ENCODE data around the gene ZNF124.

The ZNF124 gene

GRCh38 chr1:247189981-247190798 is 18.4 kb upstream of the ZNF124 start:
- no peak overlapping the region for H3K4me3 ChIP-seq (ENCODE audit: low read length)
- TF ChIP-seq CTCF (IDR thresholded peaks at IDR 0.05; ENCODE audit: insufficient read depth, low read depth, low read length, missing control alignments): no peak

GRCh38 chr1:247185667-247186066 is 13.8 kb upstream of the ZNF124 start:
- DNase-seq (ENCODE audit: low read depth): no peak
- H3K4me3 ChIP-seq (ENCODE audit: low read length): no peak overlapping the region
- TF ChIP-seq CTCF (IDR thresholded peaks at IDR 0.05; ENCODE audit: insufficient read depth, low read depth, low read length, missing control alignments): no peak

More at GRCh38 chr1:247189981-247190798, 18.4 kb upstream of the ZNF124 start:
- DNase-seq (ENCODE audit: low read depth): no peak

- no peak for TF ChIP-seq CTCF (IDR thresholded peaks at IDR 0.05; ENCODE audit: insufficient read depth, low read depth, low read length, missing control alignments)
- no peak for DNase-seq (ENCODE audit: low read depth)
- no peak overlapping the region for H3K4me3 ChIP-seq (ENCODE audit: low read length)
Measured at GRCh38 chr1:247184254-247184653, 12.4 kb upstream of the ZNF124 start.

- TF ChIP-seq CTCF (IDR thresholded peaks at IDR 0.05; ENCODE audit: insufficient read depth, low read depth, low read length, missing control alignments): no peak
- H3K4me3 ChIP-seq (ENCODE audit: low read length): no peak overlapping the region
- DNase-seq (ENCODE audit: low read depth): no peak
Measured at GRCh38 chr1:247182994-247183393, 11.2 kb upstream of the ZNF124 start.

- DNase-seq (ENCODE audit: low read depth): no peak
- no peak overlapping the region for H3K4me3 ChIP-seq (ENCODE audit: low read length)
- TF ChIP-seq CTCF (IDR thresholded peaks at IDR 0.05; ENCODE audit: insufficient read depth, low read depth, low read length, missing control alignments): no peak
Measured at GRCh38 chr1:247180581-247180980, 8.8 kb upstream of the ZNF124 start.

GRCh38 chr1:247177755-247178154 is 5.9 kb upstream of the ZNF124 start:
- peak; percentile 15 for DNase-seq (ENCODE audit: low read depth)
- no peak for TF ChIP-seq CTCF (IDR thresholded peaks at IDR 0.05; ENCODE audit: insufficient read depth, low read depth, low read length, missing control alignments)
- H3K4me3 ChIP-seq (ENCODE audit: low read length): no peak overlapping the region

GRCh38 chr1:247175458-247175857 is 3.6 kb upstream of the ZNF124 start:
- no peak for TF ChIP-seq CTCF (IDR thresholded peaks at IDR 0.05; ENCODE audit: insufficient read depth, low read depth, low read length, missing control alignments)
- no peak overlapping the region for H3K4me3 ChIP-seq (ENCODE audit: low read length)
- DNase-seq (ENCODE audit: low read depth): no peak

All from epithelial cell of esophagus (primary cell).